ENCODE measurements around the gene VPS13D. TPM values are rescaled to one million over a fixed set of nuclear protein-coding genes. Genes with fewer than 3 reads are reported as not detected.

Gene VPS13D
- 24.8 and 36.8 TPM in 2 replicates for total RNA-seq

GRCh38 chr1:12229835-12230548, at the start of gene VPS13D:
Gene VPS13D (plus strand): TSS chr1:12230030. CDS start chr1:12234267, 4,237 bp downstream.
- DNase-seq (ENCODE audit: extremely low read depth, low read depth, low spot score), result no peak

- DNase-seq (ENCODE audit: extremely low read depth, low read depth, low spot score), result no peak
Observed at GRCh38 chr1:12180315-12180714, 49.5 kb upstream of the VPS13D start.

- no peak for DNase-seq (ENCODE audit: extremely low read depth, low read depth, low spot score)
Observed at GRCh38 chr1:12180903-12181302, 48.9 kb upstream of the VPS13D start.

GRCh38 chr1:12181568-12181967, 48.3 kb upstream of the VPS13D start:
- DNase-seq (ENCODE audit: extremely low read depth, low read depth, low spot score), result no peak

GRCh38 chr1:12182410-12182984, 47.3 kb upstream of the VPS13D start:
- DNase-seq (ENCODE audit: extremely low read depth, low read depth, low spot score), result no peak

- DNase-seq (ENCODE audit: extremely low read depth, low read depth, low spot score), result no peak
Observed at GRCh38 chr1:12183095-12183794, 46.6 kb upstream of the VPS13D start.

- DNase-seq (ENCODE audit: extremely low read depth, low read depth, low spot score), result no peak
Observed at GRCh38 chr1:12184008-12184681, 45.7 kb upstream of the VPS13D start.

- no peak for DNase-seq (ENCODE audit: extremely low read depth, low read depth, low spot score)
Observed at GRCh38 chr1:12185036-12185917, 44.6 kb upstream of the VPS13D start.

GRCh38 chr1:12185918-12186678, 43.7 kb upstream of the VPS13D start:
- no peak for DNase-seq (ENCODE audit: extremely low read depth, low read depth, low spot score)

- DNase-seq (ENCODE audit: extremely low read depth, low read depth, low spot score), result no peak
Observed at GRCh38 chr1:12186679-12186985, 43.2 kb upstream of the VPS13D start.

GRCh38 chr1:12188115-12188514, 41.7 kb upstream of the VPS13D start:
- DNase-seq (ENCODE audit: extremely low read depth, low read depth, low spot score), result no peak

GRCh38 chr1:12188657-12189327, 41.0 kb upstream of the VPS13D start:
- no peak for DNase-seq (ENCODE audit: extremely low read depth, low read depth, low spot score)

- no peak for DNase-seq (ENCODE audit: extremely low read depth, low read depth, low spot score)
Observed at GRCh38 chr1:12189328-12189682, 40.5 kb upstream of the VPS13D start.

- DNase-seq (ENCODE audit: extremely low read depth, low read depth, low spot score), result no peak
Observed at GRCh38 chr1:12191242-12192032, 38.4 kb upstream of the VPS13D start.

GRCh38 chr1:12194666-12195216, 35.1 kb upstream of the VPS13D start:
- no peak for DNase-seq (ENCODE audit: extremely low read depth, low read depth, low spot score)

- DNase-seq (ENCODE audit: extremely low read depth, low read depth, low spot score), result no peak
Observed at GRCh38 chr1:12195416-12195815, 34.4 kb upstream of the VPS13D start.

- no peak for DNase-seq (ENCODE audit: extremely low read depth, low read depth, low spot score)
Observed at GRCh38 chr1:12196641-12197482, 33.0 kb upstream of the VPS13D start.

Measured in glomerular endothelial cell (primary cell).